HL-60 (cell line): ENCODE results near the gene PDLIM5.

Experiments
- DNase-seq, 2 experiments: peaks; one replicate each; pipeline ENCODE4 v3.0.0-alpha.2; 2010 to 2020; ENCODE audit warnings: low read depth in 1 of 2, low spot score in 1 of 2
- H3K27ac ChIP-seq: fragments of 250-450 bp; sonication (Bioruptor Pico); replicated peaks from 2 replicates; pipeline ENCODE4 v1.5.1; 2020; ENCODE audit warnings: mild to moderate bottlenecking, moderate library complexity
- H3K27me3 ChIP-seq: fragments of 250-450 bp; sonication (Bioruptor Pico); 2 replicates; pipeline ENCODE4 v1.5.1; 2021; ENCODE audit warnings: mild to moderate bottlenecking, moderate library complexity; ENCODE audit not compliant: insufficient read depth, poor library complexity, severe bottlenecking
- H3K4me3 ChIP-seq: replicated peaks from 2 replicates; pipeline ENCODE4 v1.5.1; 2011; ENCODE audit warnings: mild to moderate bottlenecking, control low read depth, low read length; ENCODE audit not compliant: insufficient read depth
- CTCF ChIP-seq: IDR thresholded peaks from one replicate; pipeline ENCODE4 v1.5.1; 2011; ENCODE audit warnings: low read length, control low read depth, inconsistent platforms; ENCODE audit not compliant: insufficient read depth
- GABPA ChIP-seq: IDR thresholded peaks from 2 replicates; pipeline ENCODE4 v1.6.1; 2012; ENCODE audit warnings: low read depth
- POLR2AphosphoS5 ChIP-seq: IDR thresholded peaks from 2 replicates; pipeline ENCODE4 v1.6.1; 2012; ENCODE audit warnings: low read depth
- REST ChIP-seq: IDR thresholded peaks from 2 replicates; pipeline ENCODE4 v1.6.1; 2012; ENCODE audit warnings: low read depth; ENCODE audit not compliant: insufficient replicate concordance
- SPI1 ChIP-seq: IDR thresholded peaks from 2 replicates; pipeline ENCODE4 v1.6.1; 2012; ENCODE audit warnings: low read depth, mild to moderate bottlenecking, borderline replicate concordance

The PDLIM5 gene

GRCh38 chr4:94489098-94489497, 37.4 kb downstream of the PDLIM5 start:
- DNase-seq, result no peak
- TF ChIP-seq SPI1, result no peak
- no peak for TF ChIP-seq REST
- no peak for TF ChIP-seq CTCF
- TF ChIP-seq POLR2AphosphoS5, result no peak
- no peak for TF ChIP-seq GABPA
- H3K27me3 ChIP-seq, result no peaks in the 10 kb centered on the region
- H3K27ac ChIP-seq, result no peak overlapping the region
- no peak overlapping the region for H3K4me3 ChIP-seq

DNA sequence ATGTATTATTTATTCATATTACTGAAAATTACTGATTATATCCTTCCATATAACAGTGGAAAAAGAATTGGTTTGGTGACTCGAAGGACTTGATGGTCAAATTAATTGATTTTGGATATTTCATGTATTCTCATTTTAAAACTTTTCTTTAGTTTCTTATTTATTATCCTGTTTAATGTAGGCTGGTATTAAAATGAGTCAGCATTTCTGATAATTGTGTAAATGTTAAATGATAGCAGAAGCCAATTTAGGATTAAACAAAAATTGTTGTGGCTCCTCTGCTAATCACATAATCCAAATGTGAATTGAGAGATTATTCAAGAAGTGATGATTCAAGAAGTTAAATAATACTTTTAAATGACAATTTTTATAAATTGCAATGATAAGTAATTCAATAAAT, 38.7 kb downstream of the PDLIM5 start:
- TF ChIP-seq GABPA, result no peak
- TF ChIP-seq CTCF, result no peak
- no peak for TF ChIP-seq SPI1
- Histone ChIP-seq H3K27me3 (no peaks in the 10 kb centered on the region), H3K27ac (no peak overlapping the region), H3K4me3 (no peak overlapping the region)
- DNase-seq, result no peak

DNA sequence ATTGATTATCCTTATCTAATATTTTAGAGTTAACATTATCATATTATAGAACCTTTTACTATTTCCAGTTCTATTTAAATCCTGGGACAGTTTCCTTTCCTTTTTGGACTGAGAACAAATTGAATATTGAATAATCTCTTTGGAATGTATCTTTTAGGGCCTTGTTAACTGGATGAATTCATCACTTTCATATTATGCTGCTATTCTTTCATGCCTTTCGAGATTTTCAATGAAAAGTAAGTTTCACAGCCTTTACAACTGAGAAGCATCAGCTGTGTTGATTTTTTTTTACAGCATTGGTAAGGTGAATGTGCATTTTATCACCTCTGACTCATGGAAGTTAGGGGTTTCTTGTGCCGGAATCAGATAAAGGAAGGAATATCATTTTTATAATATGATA, 39.6 kb downstream of the PDLIM5 start:
- no peak overlapping the region for H3K4me3 ChIP-seq
- no peak for DNase-seq
- no peaks in the 10 kb centered on the region for H3K27me3 ChIP-seq
- no peak overlapping the region for H3K27ac ChIP-seq
- TF ChIP-seq CTCF, result no peak
- no peak for TF ChIP-seq POLR2AphosphoS5
- TF ChIP-seq SPI1, result no peak
- TF ChIP-seq REST, result no peak
- no peak for TF ChIP-seq GABPA

DNA sequence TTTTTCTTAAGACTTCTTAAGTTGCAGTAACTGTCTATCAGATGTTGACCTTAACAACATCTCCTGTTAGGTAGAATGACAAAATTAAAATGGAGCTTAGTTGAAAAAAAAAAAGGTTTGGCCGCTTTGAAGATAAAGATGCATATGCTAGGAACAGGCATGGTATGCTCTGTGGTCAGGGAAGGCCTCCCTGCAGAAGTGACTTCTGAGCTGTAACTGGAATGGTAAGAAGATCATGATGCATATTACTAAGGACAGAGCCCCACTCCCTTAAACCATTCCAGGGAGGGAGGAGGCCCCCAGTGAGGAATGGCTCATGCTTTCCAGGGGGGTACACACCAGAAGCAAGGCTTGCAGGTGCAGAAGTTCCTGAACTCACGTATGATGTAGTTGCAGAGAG, 43.7 kb downstream of the PDLIM5 start:
- no peak for DNase-seq
- Histone ChIP-seq H3K27ac (no peak overlapping the region), H3K27me3 (no peaks in the 10 kb centered on the region), H3K4me3 (no peak overlapping the region)
- TF ChIP-seq GABPA, result no peak
- TF ChIP-seq SPI1, result no peak
- TF ChIP-seq CTCF, result no peak
- TF ChIP-seq POLR2AphosphoS5, result no peak
- no peak for TF ChIP-seq REST
